Hepatocyte (in vitro differentiated cells): Measurements from ENCODE around the gene ATP9A. TPM values are rescaled to one million over a fixed set of nuclear protein-coding genes. Genes with fewer than 3 reads are reported as not detected.
A peak's percentile ranks its signal among the peaks of the same experiment; 100 is the strongest.

Experiments
- DNase-seq: peaks from one replicate; pipeline ENCODE4 v3.0.0-alpha.2; 2016; ENCODE audit warnings: low spot score
- H2AFZ ChIP-seq: fragments of 200-600 bp; sonication (generic); 2 replicates; pipeline ENCODE4 v1.6.0; 2016; ENCODE audit warnings: antibody characterized with exemption, mild to moderate bottlenecking
- H3K27ac ChIP-seq: fragments of 200-600 bp; sonication (generic); 2 replicates; pipeline ENCODE4 v1.5.1; 2016; ENCODE audit warnings: mild to moderate bottlenecking
- H3K27me3 ChIP-seq: fragments of 200-600 bp; sonication (generic); 2 replicates; pipeline ENCODE4 v1.6.1; 2016
- H3K36me3 ChIP-seq: fragments of 200-600 bp; sonication (generic); replicated peaks from 2 replicates; pipeline ENCODE4 v1.5.1; 2016; ENCODE audit warnings: low read depth; ENCODE audit not compliant: insufficient read depth
- H3K4me1 ChIP-seq: fragments of 200-600 bp; sonication (generic); 2 replicates; pipeline ENCODE4 v1.5.1; 2016; ENCODE audit warnings: mild to moderate bottlenecking, moderate library complexity; ENCODE audit not compliant: insufficient read depth
- H3K4me2 ChIP-seq: fragments of 200-600 bp; sonication (generic); 2 replicates; pipeline ENCODE4 v1.6.0; 2016
- H3K4me3 ChIP-seq: fragments of 200-600 bp; sonication (generic); 2 replicates; pipeline ENCODE4 v1.5.1; 2016; ENCODE audit warnings: mild to moderate bottlenecking
- H3K79me2 ChIP-seq: fragments of 200-600 bp; sonication (generic); 2 replicates; pipeline ENCODE4 v1.6.0; 2017; ENCODE audit warnings: mild to moderate bottlenecking
- H3K9me2 ChIP-seq: fragments of 200-600 bp; sonication (generic); replicated peaks from 2 replicates; pipeline ENCODE4 v1.6.0; 2017; ENCODE audit warnings: mild to moderate bottlenecking; ENCODE audit not compliant: insufficient read depth
- H3K9me3 ChIP-seq: fragments of 200-600 bp; sonication (generic); 2 replicates; pipeline ENCODE4 v1.5.1; 2016; ENCODE audit warnings: low read depth, mild to moderate bottlenecking
- H4K20me1 ChIP-seq: fragments of 200-600 bp; sonication (generic); 2 replicates; pipeline ENCODE4 v1.6.0; 2016; ENCODE audit warnings: mild to moderate bottlenecking; ENCODE audit not compliant: insufficient read depth, poor library complexity, severe bottlenecking
- EZH2 ChIP-seq: fragments of 200-600 bp; sonication (generic); IDR thresholded peaks from 2 replicates; pipeline ENCODE4 v1.6.1; 2016; ENCODE audit warnings: antibody characterized with exemption, mild to moderate bottlenecking, borderline replicate concordance
- EZH2phosphoT487 ChIP-seq: fragments of 200-600 bp; sonication (generic); IDR thresholded peaks from one replicate; pipeline ENCODE4 v1.6.1; 2018; ENCODE audit warnings: antibody characterized with exemption, mild to moderate bottlenecking, low read depth, moderate library complexity; ENCODE audit not compliant: unreplicated experiment, severe bottlenecking
- WGBS: methylation state at CpG from one replicate; pipeline ENCODE4 v1.1.6; 2016; ENCODE audit warnings: low lambda C conversion rate; ENCODE audit errors: missing lambda C conversion rate; 5-methylcytosine and 5-hydroxymethylcytosine counted together
- polyA plus RNA-seq: library from polyadenylated mRNA; unstranded; fragments of >200 nt; fragmentation: Nextera tagmentation; extraction: Ambion mirVana; gene quantifications from 2 replicates; pipeline ENCODE4 v1.2.1, GENCODE V29; 2016
- total RNA-seq: library from RNA; depleted of rRNA; stranded (reverse); fragments of >200 nt; gene quantifications from 2 replicates; pipeline ENCODE4 v1.2.3, GENCODE V29; 2014
- TF ChIP-seq, protein P1 (sequence below): fragments of 200-600 bp; sonication (generic); IDR thresholded peaks from 2 replicates; pipeline ENCODE4 v1.5.1; 2016; ENCODE audit warnings: antibody characterized with exemption, mild to moderate bottlenecking; ENCODE audit not compliant: poor library complexity

ATP9A gene
- total and polyA plus RNA-seq, 2 experiments from 2014 or later, result 12.1 to 28.1 TPM

- H3K4me3 ChIP-seq, result peak overlapping the region; percentile 86
- peak overlapping the region; percentile 94 for H3K4me2 ChIP-seq
- H3K79me2 ChIP-seq, result peaks cover 47% of the 10 kb centered on the region
- no peaks in the 10 kb centered on the region for H3K36me3 ChIP-seq
- peak overlapping the region; percentile 87 for H3K27ac ChIP-seq
- H3K4me1 ChIP-seq, result peaks cover 20% of the 10 kb centered on the region
- TF ChIP-seq EZH2phosphoT487, result no peak
- TF ChIP-seq, protein P1, sequence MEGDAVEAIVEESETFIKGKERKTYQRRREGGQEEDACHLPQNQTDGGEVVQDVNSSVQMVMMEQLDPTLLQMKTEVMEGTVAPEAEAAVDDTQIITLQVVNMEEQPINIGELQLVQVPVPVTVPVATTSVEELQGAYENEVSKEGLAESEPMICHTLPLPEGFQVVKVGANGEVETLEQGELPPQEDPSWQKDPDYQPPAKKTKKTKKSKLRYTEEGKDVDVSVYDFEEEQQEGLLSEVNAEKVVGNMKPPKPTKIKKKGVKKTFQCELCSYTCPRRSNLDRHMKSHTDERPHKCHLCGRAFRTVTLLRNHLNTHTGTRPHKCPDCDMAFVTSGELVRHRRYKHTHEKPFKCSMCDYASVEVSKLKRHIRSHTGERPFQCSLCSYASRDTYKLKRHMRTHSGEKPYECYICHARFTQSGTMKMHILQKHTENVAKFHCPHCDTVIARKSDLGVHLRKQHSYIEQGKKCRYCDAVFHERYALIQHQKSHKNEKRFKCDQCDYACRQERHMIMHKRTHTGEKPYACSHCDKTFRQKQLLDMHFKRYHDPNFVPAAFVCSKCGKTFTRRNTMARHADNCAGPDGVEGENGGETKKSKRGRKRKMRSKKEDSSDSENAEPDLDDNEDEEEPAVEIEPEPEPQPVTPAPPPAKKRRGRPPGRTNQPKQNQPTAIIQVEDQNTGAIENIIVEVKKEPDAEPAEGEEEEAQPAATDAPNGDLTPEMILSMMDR, result no peak
- H3K27me3 ChIP-seq, result no peaks in the 10 kb centered on the region
- peak; percentile 59 for DNase-seq
- H3K9me3 ChIP-seq, result no peaks in the 10 kb centered on the region
- H2AFZ ChIP-seq, result peak overlapping the region; percentile 89
- H3K9me2 ChIP-seq, result no peaks in the 10 kb centered on the region
- no peaks in the 10 kb centered on the region for H4K20me1 ChIP-seq
- under 1% methylated on average over 18 of the region's 18 CpGs for WGBS
Observed at GRCh38 chr20:51800872-51801121, 32.6 kb upstream of the ATP9A start.

- Histone ChIP-seq H3K9me3 (no peaks in the 10 kb centered on the region), H2AFZ (peak overlapping the region; percentile 89)
- DNase-seq, result peak; percentile 90
Observed at GRCh38 chr20:51800060-51800871, 32.1 kb upstream of the ATP9A start.

GRCh38 chr20:51799401-51799860, 31.2 kb upstream of the ATP9A start:
- peak overlapping the region; percentile 3 for H3K27ac ChIP-seq
- TF ChIP-seq EZH2phosphoT487, result no peak
- TF ChIP-seq, protein P1, result no peak
- H3K79me2 ChIP-seq, result peaks cover 60% of the 10 kb centered on the region
- H3K36me3 ChIP-seq, result no peaks in the 10 kb centered on the region
- no peak for DNase-seq
- H3K9me2 ChIP-seq, result no peaks in the 10 kb centered on the region
- 18% methylated on average over 10 of the region's 10 CpGs for WGBS
- peak overlapping the region; percentile 94 for H3K4me2 ChIP-seq
- peak overlapping the region; percentile 39 for H2AFZ ChIP-seq
- H3K27me3 ChIP-seq, result no peaks in the 10 kb centered on the region
- H4K20me1 ChIP-seq, result peaks cover 7% of the 10 kb centered on the region
- H3K9me3 ChIP-seq, result no peaks in the 10 kb centered on the region
- peaks cover 20% of the 10 kb centered on the region for H3K4me1 ChIP-seq
- no peak overlapping the region for H3K4me3 ChIP-seq

More at GRCh38 chr20:51800060-51800871, 32.1 kb upstream of the ATP9A start:
- Histone ChIP-seq H4K20me1 (no peaks in the 10 kb centered on the region), H3K79me2 (peaks cover 52% of the 10 kb centered on the region), H3K4me3 (peak overlapping the region; percentile 86), H3K27ac (peak overlapping the region; percentile 87), H3K36me3 (no peaks in the 10 kb centered on the region), H3K27me3 (no peaks in the 10 kb centered on the region), H3K4me2 (peak overlapping the region; percentile 94), H3K9me2 (no peaks in the 10 kb centered on the region), H3K4me1 (peaks cover 20% of the 10 kb centered on the region)
- WGBS, result under 1% methylated on average over 35 of the region's 44 CpGs
- TF ChIP-seq EZH2 (peak; percentile 4), EZH2phosphoT487 (no peak)
- TF ChIP-seq, protein P1, result peak; percentile 92
